Measurements from ENCODE around the gene ARL8A.
A peak's percentile ranks its signal among the peaks of the same experiment; 100 is the strongest.
"Not testable (repeated sequence)": the region's sequence is repeated elsewhere in the genome, so short reads cannot be mapped to it uniquely, and the experiment has no call there.

Gene ARL8A

DNA sequence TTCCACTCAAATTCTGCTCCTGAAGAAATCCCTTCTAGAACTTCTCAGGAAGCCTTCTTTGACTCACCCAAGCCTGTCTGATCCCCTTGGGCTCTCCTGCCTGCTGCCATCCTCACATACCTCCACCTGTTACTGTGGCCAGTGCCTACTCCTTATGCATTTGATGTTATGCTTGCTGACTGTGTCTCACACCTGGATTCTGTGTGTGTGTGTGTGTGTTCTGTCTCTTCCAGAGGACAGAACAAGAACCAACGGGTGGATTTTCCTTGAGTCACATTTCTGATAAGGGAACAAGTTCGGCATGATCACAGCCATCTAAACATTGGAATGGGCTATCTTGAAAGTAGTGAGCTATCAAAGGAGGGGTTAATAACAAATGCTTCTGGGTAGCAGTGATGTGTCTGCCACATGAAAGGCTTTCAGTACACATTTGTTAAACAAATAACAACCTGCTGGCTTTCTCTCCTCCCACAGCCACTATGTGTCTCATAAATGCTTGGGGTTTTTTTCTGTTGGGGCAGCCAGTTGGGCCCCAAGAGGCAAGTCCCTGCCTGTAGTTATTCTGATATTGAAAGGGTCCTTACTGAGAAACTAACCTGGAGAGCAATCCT is 30.7 kb downstream of the ARL8A start:
- DNase-seq = no peak
- TF ChIP-seq POLR2A (IDR thresholded peaks at IDR 0.05; ENCODE audit: low read length) (no peak), GATA1 (IDR thresholded peaks at IDR 0.05; ENCODE audit: low read depth, low read length) (no peak)

DNA sequence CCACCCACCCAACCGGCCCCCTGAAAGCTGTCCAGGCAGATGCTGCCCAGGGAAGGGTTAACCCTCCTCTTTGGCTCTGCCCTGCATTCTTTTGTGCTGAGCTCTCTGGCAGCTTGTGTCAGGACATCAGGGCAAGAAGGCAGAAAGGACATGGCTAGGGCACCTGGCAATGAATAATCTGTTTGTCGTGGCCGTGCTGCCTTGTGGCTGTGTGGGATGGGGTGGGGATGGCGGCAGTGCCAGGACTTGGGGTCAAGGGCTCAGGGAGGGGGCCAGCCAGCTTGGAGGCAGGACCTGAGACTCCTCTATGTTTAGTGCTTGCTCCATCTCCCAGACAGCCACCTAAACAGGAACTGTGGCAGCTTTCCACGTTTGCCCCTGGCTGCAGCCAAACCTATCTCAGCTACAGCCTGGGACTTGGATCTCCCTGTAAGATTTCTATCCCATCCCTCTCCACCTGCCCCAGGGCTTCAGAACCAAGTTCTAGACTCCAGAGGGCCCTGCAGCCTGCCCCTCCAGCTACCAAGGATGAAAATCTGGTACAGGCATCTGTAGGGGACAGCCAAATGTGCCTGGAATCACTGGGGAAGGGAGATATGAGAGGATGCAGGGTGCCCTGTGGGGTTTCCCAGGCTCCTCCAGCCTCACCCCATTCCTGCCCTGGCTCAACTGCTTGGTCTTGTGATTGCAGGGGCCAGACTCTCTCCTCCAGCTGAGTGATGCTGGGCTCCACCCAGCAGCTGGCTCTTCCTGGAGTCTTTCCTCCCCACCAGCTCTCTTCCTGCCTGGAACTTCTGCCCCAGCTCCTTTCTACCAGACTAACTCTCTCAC is 31.5 kb downstream of the ARL8A start:
- DNase-seq = peak in 1 of 2 experiments; percentile 21
- TF ChIP-seq GATA1 (IDR thresholded peaks at IDR 0.05; ENCODE audit: low read depth, low read length) (no peak), POLR2A (IDR thresholded peaks at IDR 0.05; ENCODE audit: low read length) (no peak)

DNA sequence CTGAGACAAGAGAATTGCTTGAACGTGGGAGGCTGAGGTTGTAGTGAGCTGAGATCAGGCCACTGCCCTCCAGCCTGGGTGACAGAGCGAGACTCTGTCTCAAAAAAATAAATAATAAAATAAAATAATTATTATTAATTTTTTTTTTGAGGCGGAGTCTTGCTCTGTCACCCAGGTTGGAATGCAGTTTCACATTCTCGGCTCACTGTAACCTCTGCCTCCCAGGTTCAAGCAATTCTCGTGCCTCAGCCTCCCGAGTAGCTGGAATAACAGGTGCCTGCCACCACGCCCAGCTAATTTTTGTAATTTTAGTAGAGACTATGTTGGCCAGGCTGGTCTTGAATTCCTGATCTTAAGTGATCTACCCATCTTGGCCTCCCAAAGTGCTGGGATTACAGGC is 32.9 kb downstream of the ARL8A start:
- not testable (repeated sequence) for DNase-seq

DNA sequence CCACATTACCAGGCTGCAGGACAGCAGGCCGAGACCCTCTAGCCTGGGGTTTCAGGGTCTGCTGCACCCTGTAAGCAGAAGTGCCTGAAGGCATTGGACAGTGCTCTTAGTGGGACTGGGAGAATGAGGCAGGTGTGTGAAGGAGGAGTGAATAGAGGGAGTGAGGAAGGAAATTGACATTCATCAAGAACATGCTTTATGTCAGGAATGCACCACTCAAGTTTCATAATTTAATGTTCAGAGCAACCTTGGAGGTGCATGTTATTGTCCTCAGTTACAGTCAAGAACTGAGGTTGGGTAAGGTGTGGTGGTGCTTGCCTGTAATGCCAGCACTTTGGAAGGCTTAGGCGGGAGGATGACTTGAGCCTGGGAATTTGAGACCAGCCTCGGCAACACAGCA is 33.6 kb downstream of the ARL8A start:
- TF ChIP-seq POLR2A (IDR thresholded peaks at IDR 0.05; ENCODE audit: low read length) (no peak), GATA1 (IDR thresholded peaks at IDR 0.05; ENCODE audit: low read depth, low read length) (no peak)
- DNase-seq = no peak

DNA sequence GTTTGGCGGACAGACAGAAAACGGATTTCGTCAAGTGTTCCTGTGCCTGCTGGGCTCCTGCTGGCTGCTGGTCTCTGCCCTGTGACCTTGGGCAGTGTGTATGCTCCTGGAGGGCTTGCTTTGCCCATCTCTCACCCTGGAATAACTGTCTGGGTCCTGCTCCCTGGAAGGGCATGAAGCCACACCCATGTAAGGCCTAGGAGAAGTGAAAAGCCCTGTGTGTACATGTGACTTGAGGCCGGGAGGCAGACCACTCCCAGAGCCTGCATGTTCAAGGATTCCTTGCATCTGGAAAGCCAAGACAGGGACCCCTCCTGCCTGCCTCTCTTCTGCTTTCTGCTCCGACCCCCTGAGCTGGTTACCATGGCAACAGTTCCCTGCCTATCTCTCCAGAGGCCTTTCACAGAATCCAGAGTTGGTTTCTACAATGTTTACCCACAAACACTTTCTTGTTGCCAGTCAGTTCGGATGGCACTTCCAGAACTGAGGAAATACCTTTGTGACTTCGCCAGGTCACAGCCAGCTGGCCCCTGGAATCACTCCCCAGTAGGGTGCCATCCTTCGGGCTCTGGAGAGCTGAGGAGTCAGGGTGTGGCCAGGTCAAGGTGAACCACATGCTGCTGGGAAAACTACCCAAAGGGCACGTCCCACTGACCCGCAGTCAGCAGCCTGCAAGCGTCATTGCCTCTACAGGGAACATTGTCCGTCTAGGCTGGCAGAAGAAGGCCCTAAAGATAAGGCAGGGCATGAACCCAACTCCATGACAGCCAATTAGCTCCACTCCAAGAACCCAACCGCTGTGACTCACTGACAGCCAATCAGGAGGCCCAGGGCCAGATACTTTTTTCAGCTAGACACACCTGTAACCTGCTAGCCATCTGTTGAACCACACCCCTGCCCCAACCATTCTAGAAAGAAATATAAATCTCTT is 36.5 kb downstream of the ARL8A start:
- TF ChIP-seq GATA1 (IDR thresholded peaks at IDR 0.05; ENCODE audit: low read depth, low read length) (no peak), POLR2A (IDR thresholded peaks at IDR 0.05; ENCODE audit: low read length) (no peak)
- peak in 1 of 2 experiments; percentile 29 for DNase-seq

DNA sequence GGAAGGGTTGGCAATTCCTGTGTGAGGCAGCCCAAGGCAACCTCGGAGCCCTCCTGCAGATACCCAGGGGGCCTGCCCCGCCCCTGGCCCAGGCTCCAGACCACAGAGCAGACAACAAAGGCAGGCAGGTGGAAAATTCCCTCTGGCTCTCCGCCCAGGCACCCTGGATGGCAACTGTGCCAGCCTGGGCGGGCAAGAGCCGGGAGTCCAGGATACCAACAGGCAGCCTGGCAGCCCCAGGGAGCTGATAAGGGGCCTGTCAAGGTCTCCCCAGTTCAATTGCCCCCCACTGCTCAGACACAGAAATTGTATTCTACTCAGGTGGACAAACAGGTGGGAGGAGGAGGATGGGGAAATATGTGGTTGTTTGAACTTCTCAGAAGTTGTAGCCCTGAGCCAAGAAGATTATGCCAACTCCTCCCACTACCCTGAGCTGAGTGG is 37.2 kb downstream of the ARL8A start:
- TF ChIP-seq POLR2A (IDR thresholded peaks at IDR 0.05; ENCODE audit: low read length) = no peak
- TF ChIP-seq GATA1 (IDR thresholded peaks at IDR 0.05; ENCODE audit: low read depth, low read length) = no peak
- DNase-seq = no peak

DNA sequence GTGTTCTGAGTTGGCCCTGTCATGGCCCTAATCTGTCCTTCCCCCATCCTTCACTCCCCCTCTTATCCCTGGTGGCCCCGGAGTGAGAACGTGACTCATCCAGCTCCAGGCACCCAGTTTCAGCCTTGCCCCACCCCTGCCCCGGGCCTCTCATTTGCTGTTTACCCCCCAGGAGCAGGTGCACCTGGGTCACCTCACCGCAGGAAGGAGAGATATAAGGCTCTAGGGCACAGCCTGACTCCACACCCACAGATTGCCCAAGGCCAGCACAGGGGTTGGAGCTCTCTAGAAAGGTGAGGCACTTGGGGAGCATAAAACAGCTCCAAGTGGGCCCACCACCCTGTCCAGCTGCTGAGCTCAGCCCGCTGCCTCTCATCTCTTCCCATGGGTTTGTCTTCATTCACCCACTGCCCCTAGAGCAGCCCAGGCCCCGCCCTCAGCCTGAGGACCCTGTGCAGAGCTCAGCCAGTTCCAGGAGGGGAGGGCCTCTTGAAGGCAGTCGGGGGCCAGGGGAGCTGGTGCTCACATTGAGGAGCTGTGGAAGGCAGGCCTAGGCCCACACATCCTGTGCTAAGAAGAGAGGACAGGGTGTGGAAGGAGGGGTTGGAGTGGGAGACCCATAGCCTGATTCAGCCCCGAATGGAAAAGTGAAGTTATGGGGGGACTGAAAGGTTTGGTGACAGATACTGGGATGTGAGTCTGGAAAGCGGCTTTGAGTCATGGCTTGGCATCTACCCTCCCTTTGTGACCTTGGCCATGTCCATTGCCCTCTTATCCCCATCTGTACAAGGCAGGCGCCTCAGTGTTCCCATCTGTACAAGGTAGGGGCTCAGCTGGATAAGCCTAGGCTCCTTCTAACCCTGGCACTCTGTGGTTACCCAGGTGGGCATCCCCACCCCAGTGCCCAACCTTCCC is 37.9 kb downstream of the ARL8A start:
- DNase-seq = peak; percentile 73 to 90
- TF ChIP-seq GATA1 (IDR thresholded peaks at IDR 0.05; ENCODE audit: low read depth, low read length) (no peak), POLR2A (IDR thresholded peaks at IDR 0.05; ENCODE audit: low read length) (no peak)

DNA sequence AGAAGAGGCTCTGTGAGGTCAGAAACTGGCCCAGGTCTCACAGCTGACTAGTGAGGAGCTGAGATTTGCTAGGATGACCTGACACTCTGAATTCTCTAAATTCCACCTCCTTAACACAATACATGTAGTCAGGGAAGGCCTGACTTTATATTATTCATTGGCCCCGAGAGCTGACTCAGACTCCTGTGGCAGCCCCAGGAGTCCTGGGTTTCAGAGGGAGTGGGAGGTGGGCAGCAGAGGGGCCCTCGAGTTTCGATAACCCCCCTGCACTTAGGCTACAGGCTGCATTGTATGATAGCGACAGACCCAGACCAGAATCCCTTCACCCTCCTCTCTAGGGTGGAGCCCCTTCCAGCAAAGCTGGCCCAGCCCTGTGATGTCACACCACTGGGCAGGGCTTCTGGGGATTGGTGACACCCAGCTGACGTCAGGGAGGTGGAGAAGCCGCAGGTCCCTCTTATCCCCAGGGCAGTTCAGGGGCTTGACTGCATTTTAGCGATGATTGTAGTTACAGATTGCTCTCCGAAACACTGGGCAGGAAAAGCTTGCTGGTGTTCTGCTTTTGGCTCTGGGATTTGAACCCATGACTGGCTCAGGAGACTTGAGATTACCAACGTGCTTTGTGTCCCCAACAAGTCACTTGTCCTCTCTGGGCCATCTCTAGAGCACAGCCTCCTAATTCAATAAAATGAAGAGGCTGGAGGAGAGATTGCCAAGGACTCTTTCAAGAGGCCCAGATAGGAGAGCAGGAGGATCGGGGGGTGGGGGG is 38.8 kb downstream of the ARL8A start:
- peak; percentile 89 to 94 for DNase-seq
- TF ChIP-seq GATA1 (IDR thresholded peaks at IDR 0.05; ENCODE audit: low read depth, low read length) = no peak
- TF ChIP-seq POLR2A (IDR thresholded peaks at IDR 0.05; ENCODE audit: low read length) = no peak

DNA sequence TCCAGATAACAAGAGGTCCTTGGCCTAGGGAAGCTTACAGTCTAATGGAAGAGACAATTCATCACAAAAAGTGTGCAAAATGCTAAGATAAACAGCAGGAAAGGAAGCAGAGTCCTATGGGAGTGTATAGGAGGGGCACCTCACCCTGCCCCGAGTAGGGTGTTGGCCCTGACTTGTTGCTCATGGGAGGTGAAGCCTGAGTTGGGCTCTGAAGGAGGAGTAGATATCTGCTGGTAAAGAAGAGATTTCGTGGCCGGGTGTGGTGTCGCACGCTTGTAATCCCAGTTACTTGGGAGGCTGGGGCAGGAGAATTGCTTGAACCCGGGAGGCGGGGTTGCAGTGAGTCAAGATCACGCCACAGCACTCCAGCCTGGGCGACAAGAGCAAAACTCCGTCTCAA is 40.5 kb downstream of the ARL8A start:
- no peak for TF ChIP-seq POLR2A (IDR thresholded peaks at IDR 0.05; ENCODE audit: low read length)
- no peak for TF ChIP-seq GATA1 (IDR thresholded peaks at IDR 0.05; ENCODE audit: low read depth, low read length)

DNA sequence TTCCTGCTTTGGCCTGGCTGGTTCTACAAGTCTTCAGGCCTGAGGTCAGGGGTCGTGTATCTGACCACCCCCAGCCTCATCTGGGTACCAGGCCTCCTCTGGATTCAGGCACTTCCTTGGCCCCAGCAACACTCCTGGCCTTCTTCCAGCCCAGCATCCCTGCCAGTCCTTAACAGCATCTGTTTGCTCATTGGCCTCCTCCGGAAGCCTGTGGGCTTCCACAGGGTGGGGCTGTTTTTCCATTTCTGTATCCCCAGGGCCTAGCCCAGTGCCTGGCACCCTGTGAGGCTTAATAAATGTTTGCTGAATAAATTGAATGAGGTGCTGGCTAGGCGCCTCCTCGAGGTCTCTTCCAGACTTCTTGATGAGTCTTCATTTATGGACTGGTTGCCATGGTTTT is 43.4 kb downstream of the ARL8A start:
- DNase-seq = peak in 1 of 2 experiments; percentile 26
- TF ChIP-seq POLR2A (IDR thresholded peaks at IDR 0.05; ENCODE audit: low read length) = no peak
- TF ChIP-seq GATA1 (IDR thresholded peaks at IDR 0.05; ENCODE audit: low read depth, low read length) = no peak

More for the DNA sequence above, 40.5 kb downstream of the ARL8A start:
- peak; percentile 16 to 52 for DNase-seq

DNA sequence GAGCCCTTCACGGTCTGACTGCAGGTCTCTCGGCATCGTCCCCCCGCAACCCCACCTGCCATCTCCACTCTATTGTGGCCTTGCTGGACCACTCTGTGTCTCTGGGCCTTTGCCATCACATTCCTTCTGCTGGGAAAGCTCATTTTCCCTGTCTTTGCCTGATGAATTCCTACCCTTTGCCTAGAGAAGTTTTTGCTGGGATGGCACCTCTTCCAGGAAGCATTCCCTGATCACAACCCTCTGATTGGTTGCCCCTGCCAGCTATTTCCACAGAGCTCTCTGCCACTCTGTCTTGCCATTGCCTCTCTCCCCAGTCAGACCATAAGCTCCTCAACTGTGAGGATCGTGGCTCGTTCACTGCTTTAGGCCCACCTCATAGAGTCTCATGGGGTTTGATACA is 50.7 kb downstream of the ARL8A start:
- no peak for TF ChIP-seq GATA1 (IDR thresholded peaks at IDR 0.05; ENCODE audit: low read depth, low read length)
- no peak for TF ChIP-seq POLR2A (IDR thresholded peaks at IDR 0.05; ENCODE audit: low read length)
- no peak for DNase-seq

DNA sequence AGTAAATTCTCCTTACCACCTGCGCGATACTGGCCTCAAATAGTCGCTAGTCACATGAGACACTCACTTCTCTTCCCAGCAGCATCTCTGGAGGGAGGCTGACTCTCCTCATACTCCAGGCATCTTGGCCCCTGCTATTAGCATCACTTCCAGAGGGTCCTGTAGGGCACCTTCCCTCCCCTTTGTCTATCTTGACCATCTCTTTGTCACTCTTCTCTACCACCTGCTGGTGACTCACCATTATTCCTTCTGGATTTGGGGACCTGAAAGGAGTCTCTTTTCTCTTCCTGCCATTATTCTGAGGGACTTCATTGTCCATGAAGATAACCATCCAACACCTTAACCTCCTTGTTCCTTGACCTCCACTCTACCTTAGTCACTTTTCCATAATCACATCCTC is 53.5 kb downstream of the ARL8A start:
- no peak for TF ChIP-seq POLR2A (IDR thresholded peaks at IDR 0.05; ENCODE audit: low read length)
- no peak for TF ChIP-seq GATA1 (IDR thresholded peaks at IDR 0.05; ENCODE audit: low read depth, low read length)
- no peak for DNase-seq

All from erythroblast (primary cell).